Measurements from ENCODE around the gene MBOAT2.
"Not testable (repeated sequence)": the region's sequence is repeated elsewhere in the genome, so short reads cannot be mapped to it uniquely, and the experiment has no call there.

Gene MBOAT2

DNA sequence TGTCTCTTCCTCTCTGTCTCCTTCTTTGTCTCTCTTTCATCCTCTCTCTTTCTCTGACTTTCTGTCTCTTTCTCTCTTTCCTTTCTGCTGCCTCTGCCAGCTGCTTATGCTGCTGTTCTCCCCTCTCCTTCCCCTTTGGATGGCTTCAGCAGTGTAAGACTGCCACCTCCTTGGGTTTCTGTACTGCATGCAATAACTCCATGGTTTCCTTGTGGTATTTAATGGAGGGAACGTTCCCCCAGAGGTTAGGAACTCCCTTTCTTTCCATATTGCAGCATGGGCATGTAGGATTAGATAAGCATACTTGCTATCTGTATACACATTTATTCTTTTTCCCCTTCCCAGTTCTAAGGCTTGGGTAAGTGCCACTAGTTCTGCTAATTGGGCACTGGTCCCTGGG lies 106.3 kb downstream of the MBOAT2 start:
- not testable (repeated sequence) for DNase-seq (ENCODE audit: low read depth in 1 of 2, low spot score in 1 of 2)

DNA sequence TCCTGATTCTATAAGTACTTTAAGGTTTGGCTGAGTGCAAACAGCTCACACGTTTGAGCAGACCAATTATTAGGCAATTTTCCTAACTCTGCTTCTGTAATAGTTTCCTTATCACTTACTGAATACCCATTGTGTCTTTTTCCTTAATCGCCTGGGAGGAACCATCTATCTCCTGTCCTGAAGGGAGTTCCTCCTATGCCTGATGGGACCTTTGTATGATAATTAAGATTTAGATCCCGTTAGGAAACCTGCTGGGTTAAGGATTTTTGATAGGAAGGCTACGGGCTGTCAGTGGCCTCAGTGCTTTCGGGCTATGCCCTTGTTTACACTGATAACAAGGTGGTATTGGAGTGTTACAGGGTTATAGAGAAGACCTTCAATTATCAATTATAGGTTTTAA lies 106.8 kb downstream of the MBOAT2 start:
- not testable (repeated sequence) for DNase-seq (ENCODE audit: low read depth in 1 of 2, low spot score in 1 of 2)

DNA sequence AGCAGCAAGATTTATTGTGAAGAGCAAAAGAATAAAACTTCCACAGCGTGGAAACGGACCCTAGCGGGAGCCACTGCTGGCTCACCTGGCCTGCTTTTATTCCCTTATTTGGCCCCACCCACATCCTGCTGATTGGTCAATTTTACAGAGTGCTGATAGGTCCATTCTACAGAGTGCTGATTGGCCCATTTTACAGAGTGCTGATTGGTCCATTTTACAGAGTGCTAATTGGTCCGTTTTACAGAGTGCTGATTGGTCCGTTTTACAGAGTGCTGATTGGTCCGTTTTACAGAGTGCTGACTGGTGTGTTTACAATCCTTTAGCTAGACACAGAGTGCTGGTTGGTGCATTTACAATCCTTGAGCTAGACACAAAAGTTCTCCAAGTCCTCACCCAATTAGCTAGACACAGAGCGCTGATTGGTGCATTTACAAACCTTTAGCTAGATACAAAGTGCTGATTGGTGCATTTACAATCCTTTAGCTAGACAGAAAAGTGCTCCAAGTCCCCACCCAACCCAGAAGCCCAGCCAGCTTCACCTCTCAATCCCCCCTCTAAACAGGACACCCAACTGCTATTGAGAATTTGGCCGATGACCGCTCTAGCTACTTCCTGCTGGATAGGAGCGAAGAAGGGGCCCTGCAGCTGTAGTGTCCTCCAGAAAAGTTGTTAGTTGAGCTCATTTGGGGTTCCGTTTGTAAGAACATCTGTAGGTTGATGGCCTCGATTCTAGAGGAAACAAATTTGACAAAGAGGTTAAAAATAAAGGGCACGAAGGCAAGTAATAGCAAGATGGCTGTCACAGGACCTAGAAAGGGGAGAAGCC lies 108.2 kb downstream of the MBOAT2 start:
- not testable (repeated sequence) for DNase-seq (ENCODE audit: low read depth in 1 of 2, low spot score in 1 of 2)

DNA sequence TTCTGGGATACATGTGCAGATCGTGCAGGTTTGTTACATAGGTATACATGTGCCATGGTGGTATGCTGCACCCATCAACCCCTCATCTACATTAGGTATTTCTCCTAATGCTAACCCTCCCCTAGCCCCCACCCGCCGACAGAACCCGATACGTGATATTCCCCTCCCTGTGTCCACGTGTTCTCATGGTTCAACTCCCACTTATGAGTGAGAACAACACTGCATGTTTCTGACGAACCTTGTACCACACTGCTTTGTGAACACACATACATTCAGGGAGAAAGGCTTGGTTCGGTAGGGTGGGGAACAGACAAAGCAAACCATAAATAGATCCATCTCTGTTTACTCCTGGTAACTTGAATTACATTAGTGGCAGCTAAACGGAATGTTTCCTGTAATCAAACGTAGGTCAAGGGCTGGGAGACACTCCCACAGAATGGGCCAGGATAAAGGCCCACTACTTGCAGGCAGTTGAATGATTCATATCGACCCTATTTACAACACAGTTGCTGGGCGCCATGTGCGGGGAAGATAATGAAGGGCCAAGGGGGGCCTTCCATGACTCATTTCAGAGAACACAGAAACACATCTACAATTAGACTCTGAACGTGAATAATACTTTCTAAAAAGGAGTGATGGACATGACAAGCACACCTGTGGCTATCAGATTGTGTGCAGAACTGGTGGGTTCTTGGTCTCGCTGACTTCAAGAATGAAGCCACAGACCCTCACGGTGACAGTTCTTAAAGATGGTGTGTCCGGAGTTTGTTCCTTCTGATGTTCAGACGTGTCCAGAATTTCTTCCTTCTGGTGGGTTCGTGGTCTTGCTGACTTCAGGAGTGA lies 109.3 kb downstream of the MBOAT2 start:
- DNase-seq (ENCODE audit: low read depth in 1 of 2, low spot score in 1 of 2) = no peak

GRCh38 chr2:8893474-8893873 lies 110.0 kb downstream of the MBOAT2 start:
- no peak for DNase-seq (ENCODE audit: low read depth in 1 of 2, low spot score in 1 of 2)

- DNase-seq (ENCODE audit: low read depth in 1 of 2, low spot score in 1 of 2) = no peak
Measured at GRCh38 chr2:8892111-8892510, 111.4 kb downstream of the MBOAT2 start.

- no peak for DNase-seq (ENCODE audit: low read depth in 1 of 2, low spot score in 1 of 2)
Measured at GRCh38 chr2:8889978-8890377, 113.5 kb downstream of the MBOAT2 start.

- DNase-seq (ENCODE audit: low read depth in 1 of 2, low spot score in 1 of 2) = no peak
Measured at GRCh38 chr2:8888963-8889362, 114.5 kb downstream of the MBOAT2 start.

- no peak for DNase-seq (ENCODE audit: low read depth in 1 of 2, low spot score in 1 of 2)
Measured at GRCh38 chr2:8886876-8887275, 116.6 kb downstream of the MBOAT2 start.

- no peak for DNase-seq (ENCODE audit: low read depth in 1 of 2, low spot score in 1 of 2)
Measured at GRCh38 chr2:8886202-8886518, 117.3 kb downstream of the MBOAT2 start.

GRCh38 chr2:8885449-8886201 lies 117.9 kb downstream of the MBOAT2 start:
- DNase-seq (ENCODE audit: low read depth in 1 of 2, low spot score in 1 of 2) = no peak

GRCh38 chr2:8884812-8885211 lies 118.7 kb downstream of the MBOAT2 start:
- DNase-seq (ENCODE audit: low read depth in 1 of 2, low spot score in 1 of 2) = no peak

DNA sequence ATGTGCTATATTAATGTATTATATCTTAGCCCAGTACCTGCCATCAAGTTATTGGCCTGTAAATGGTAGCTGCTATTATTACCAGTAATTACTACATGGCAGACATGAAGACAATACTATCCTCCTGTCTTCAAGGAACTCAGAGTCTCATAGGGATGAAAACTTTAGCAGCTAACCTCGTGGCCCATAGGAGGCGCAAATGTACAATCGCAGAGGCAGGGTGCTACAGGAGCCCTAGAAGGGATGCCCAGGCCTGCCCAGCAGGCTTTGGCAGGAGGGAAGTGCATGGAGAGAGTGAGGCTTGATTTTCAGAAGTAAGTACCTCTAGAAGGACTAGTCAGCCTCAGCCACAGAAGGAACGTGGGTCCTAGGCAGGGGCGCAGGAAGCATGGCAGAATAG lies 121.4 kb downstream of the MBOAT2 start:
- no peak for DNase-seq (ENCODE audit: low read depth in 1 of 2, low spot score in 1 of 2)

DNA sequence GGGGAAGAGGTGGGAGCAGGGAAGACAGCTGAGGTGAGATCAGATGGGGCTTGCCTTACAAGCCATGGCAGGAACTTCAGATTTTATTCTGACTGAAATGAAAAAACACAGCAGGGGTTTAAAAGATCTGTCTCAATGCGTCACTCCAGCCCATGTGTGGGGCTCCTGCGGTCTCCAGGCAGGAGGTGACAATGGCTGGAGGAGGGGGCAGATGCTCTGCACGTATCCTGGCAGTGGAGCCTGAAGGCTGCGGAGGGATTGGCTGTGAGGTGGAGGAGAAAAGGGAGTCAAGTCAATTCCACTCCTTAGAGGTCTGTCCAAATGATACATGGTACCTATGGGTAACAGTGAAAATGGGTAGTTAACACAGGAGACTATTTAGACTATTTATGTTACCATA lies 125.6 kb downstream of the MBOAT2 start:
- DNase-seq (ENCODE audit: low read depth in 1 of 2, low spot score in 1 of 2) = no peak

- DNase-seq (ENCODE audit: low read depth in 1 of 2, low spot score in 1 of 2) = no peak
Measured at GRCh38 chr2:8877332-8877731, 126.2 kb downstream of the MBOAT2 start.

GRCh38 chr2:8876628-8877027 lies 126.9 kb downstream of the MBOAT2 start:
- no peak for DNase-seq (ENCODE audit: low read depth in 1 of 2, low spot score in 1 of 2)

GRCh38 chr2:8872821-8873432 lies 130.6 kb downstream of the MBOAT2 start:
- DNase-seq (ENCODE audit: low read depth in 1 of 2, low spot score in 1 of 2) = no peak

- no peak for DNase-seq (ENCODE audit: low read depth in 1 of 2, low spot score in 1 of 2)
Measured at GRCh38 chr2:8870441-8870840, 133.0 kb downstream of the MBOAT2 start.

DNA sequence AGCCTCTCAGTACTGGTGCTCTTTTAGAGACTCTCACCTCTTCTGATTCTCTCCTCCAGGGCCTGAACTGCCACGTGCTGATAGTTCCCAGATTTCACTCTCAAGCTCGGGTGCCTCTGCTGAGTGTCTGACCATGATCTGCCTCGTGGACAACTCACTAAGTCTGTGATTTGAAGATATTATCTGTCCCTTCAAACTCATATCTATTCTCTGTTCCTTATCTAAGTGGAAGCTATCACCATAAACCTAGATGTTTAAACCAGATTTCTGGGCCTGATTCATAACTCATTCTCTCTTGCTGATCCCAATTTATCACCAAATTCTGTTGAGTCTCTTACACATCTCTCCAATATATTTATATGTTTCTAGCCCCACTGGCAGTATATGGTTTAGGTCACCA lies 136.1 kb downstream of the MBOAT2 start:
- DNase-seq (ENCODE audit: low read depth in 1 of 2, low spot score in 1 of 2) = no peak

- DNase-seq (ENCODE audit: low read depth in 1 of 2, low spot score in 1 of 2) = no peak
Measured at GRCh38 chr2:8863331-8863953, 140.0 kb downstream of the MBOAT2 start.

GRCh38 chr2:8862230-8862629 lies 141.3 kb downstream of the MBOAT2 start:
- DNase-seq (ENCODE audit: low read depth in 1 of 2, low spot score in 1 of 2) = no peak
